HL-60 (cell line): ENCODE measurements around the gene PCED1B.

ENCODE experiments used
- GABPA ChIP-seq: IDR thresholded peaks from 2 replicates; pipeline ENCODE4 v1.6.1; 2012; ENCODE audit warnings: low read depth
- POLR2AphosphoS5 ChIP-seq: IDR thresholded peaks from 2 replicates; pipeline ENCODE4 v1.6.1; 2012; ENCODE audit warnings: low read depth
- REST ChIP-seq: IDR thresholded peaks from 2 replicates; pipeline ENCODE4 v1.6.1; 2012; ENCODE audit warnings: low read depth; ENCODE audit not compliant: insufficient replicate concordance
- TF ChIP-seq, protein P1 (sequence below): IDR thresholded peaks from one replicate; pipeline ENCODE4 v1.5.1; 2011; ENCODE audit warnings: low read length, control low read depth, inconsistent platforms; ENCODE audit not compliant: insufficient read depth

DNA sequence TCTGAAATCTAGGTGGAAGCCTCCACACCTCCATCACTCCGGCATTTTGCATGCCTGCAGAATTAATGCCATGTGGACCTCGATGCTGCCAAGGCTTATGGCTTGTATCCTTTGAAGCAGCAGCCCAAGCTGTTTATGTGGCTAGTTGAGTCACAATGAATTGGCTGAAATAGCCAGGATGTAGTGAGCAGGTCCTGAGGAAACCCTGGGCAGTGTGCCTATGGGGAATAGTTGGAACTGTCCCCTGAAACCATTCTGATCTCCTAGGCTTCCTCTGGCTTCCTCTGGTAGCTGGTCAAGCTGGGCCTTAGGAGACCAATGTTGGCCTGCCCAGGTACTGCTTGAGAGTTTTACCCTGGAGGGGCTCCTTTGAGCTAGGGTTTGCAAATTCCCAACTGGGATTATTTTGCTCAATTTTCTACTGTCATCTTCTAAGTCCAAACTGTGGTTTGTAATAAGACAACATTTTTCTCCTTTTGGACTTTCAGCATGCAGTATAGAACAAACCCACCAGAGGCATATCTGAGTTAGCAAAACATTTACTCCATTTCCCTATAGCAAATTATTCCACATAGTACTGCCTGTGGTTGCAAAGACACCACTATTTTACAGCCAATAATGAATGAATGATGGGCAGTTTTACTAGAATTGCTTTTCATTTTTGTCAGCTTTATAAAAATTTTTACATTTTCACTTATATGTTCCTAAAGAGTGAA lies 85.5 kb downstream of the PCED1B start:
- TF ChIP-seq, protein P1, sequence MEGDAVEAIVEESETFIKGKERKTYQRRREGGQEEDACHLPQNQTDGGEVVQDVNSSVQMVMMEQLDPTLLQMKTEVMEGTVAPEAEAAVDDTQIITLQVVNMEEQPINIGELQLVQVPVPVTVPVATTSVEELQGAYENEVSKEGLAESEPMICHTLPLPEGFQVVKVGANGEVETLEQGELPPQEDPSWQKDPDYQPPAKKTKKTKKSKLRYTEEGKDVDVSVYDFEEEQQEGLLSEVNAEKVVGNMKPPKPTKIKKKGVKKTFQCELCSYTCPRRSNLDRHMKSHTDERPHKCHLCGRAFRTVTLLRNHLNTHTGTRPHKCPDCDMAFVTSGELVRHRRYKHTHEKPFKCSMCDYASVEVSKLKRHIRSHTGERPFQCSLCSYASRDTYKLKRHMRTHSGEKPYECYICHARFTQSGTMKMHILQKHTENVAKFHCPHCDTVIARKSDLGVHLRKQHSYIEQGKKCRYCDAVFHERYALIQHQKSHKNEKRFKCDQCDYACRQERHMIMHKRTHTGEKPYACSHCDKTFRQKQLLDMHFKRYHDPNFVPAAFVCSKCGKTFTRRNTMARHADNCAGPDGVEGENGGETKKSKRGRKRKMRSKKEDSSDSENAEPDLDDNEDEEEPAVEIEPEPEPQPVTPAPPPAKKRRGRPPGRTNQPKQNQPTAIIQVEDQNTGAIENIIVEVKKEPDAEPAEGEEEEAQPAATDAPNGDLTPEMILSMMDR = no peak
- TF ChIP-seq REST (no peak), POLR2AphosphoS5 (no peak), GABPA (no peak)
